A549 (cell line): ENCODE data around the gene PIR. TPM values are rescaled to one million over a fixed set of nuclear protein-coding genes. Genes with fewer than 3 reads are reported as not detected.

Experiments
- ATAC-seq, 2 experiments: fragments of 200-7000 bp in 1 of 2; fragments of >200 bp in 1 of 2; cut with Nextera tagmentation in 1 of 2; cut with Tn5 transposase in 1 of 2; 3 replicates each; pipeline versions ENCODE4 v1.8.0 to v1.9.1; 2018 to 2020; ENCODE audit warnings: mild to moderate bottlenecking in 1 of 2, moderate library complexity in 1 of 2
- CTCF ChIA-PET: fragments of 300-600 bp; sonication (Branson Sonifier 250); formaldehyde crosslinking; extraction: SDS; loops from one replicate; lab custom pipeline; 2021; ENCODE audit warnings: antibody characterized with exemption, inconsistent platforms; lab: Yijun Ruan, JAX
- POLR2A ChIA-PET: fragments of 350-600 bp; formaldehyde crosslinking; extraction: SDS; loops from one replicate; lab custom pipeline; 2021; ENCODE audit warnings: antibody characterized with exemption, inconsistent platforms; lab: Yijun Ruan, JAX
- DNase-seq, 2 experiments: peaks; one replicate each; pipeline versions ENCODE4 v3.0.0 to v3.0.0-alpha.2; 2011 to 2016; ENCODE audit warnings: low read depth in 1 of 2, low spot score in 1 of 2
- FAIRE-seq: peaks from 2 replicates; lab custom pipeline; 2011; peaks lifted over from hg19 to GRCh38; lab: Jason Lieb, UNC
- H3K27ac ChIP-seq, 2 experiments: fragments of >200 bp; sonication (Bioruptor Twin); formaldehyde crosslinking; 3 replicates each; pipeline ENCODE4 v1.5.1; 2016 to 2017
- H3K4me1 ChIP-seq: fragments of >200 bp; sonication (Bioruptor Twin); formaldehyde crosslinking; 3 replicates; pipeline ENCODE4 v1.6.1; 2016
- H3K4me2 ChIP-seq: fragments of >200 bp; sonication (Bioruptor Twin); formaldehyde crosslinking; 3 replicates; pipeline ENCODE4 v1.6.1; 2016
- H3K4me3 ChIP-seq: fragments of >200 bp; sonication (Bioruptor Twin); formaldehyde crosslinking; 3 replicates; pipeline ENCODE4 v1.5.1; 2016
- H3K9me3 ChIP-seq: fragments of >200 bp; sonication (Bioruptor Twin); formaldehyde crosslinking; 3 replicates; pipeline ENCODE4 v1.6.1; 2016
- CEBPB ChIP-seq, 2 experiments: fragments of >200 bp in 1 of 2; sonication (Bioruptor Twin) in 1 of 2; formaldehyde crosslinking in 1 of 2; IDR thresholded peaks; 2 replicates each; pipeline ENCODE4 v1.6.1; 2012 to 2016
- CHD2 ChIP-seq: fragments of 150-350 bp; IDR thresholded peaks from 2 replicates; pipeline ENCODE4 v1.6.1; 2014; ENCODE audit warnings: low read length; ENCODE audit not compliant: partially characterized antibody
- FOSB ChIP-seq: fragments of 250-450 bp; sonication (Bioruptor Pico); IDR thresholded peaks from 2 replicates; pipeline ENCODE4 v1.5.0; 2020; ENCODE audit warnings: mild to moderate bottlenecking, moderate library complexity
- FOSL2 ChIP-seq, 2 experiments: fragments of 450-650 bp in 1 of 2; fragments of >200 bp in 1 of 2; sonication (Bioruptor Twin) in 1 of 2; formaldehyde crosslinking; IDR thresholded peaks; 2 replicates each; pipeline versions ENCODE4 v1.5.0 to v1.6.1; 2016 to 2020; ENCODE audit warnings: mild to moderate bottlenecking in 1 of 2, moderate library complexity in 1 of 2
- FOXS1 ChIP-seq: fragments of 250-450 bp; sonication (Bioruptor Pico); IDR thresholded peaks from 2 replicates; pipeline ENCODE4 v1.5.0; 2020; ENCODE audit warnings: mild to moderate bottlenecking, moderate library complexity
- HEYL ChIP-seq: fragments of 250-450 bp; sonication (Bioruptor Pico); IDR thresholded peaks from 2 replicates; pipeline ENCODE4 v1.8.0; 2021; ENCODE audit warnings: mild to moderate bottlenecking, moderate library complexity
- HMGXB4 ChIP-seq: fragments of 250-450 bp; sonication (Bioruptor Pico); IDR thresholded peaks from 2 replicates; pipeline ENCODE4 v1.5.0; 2021; ENCODE audit warnings: mild to moderate bottlenecking, moderate library complexity, borderline replicate concordance
- JUN ChIP-seq, 2 experiments: fragments of >200 bp; sonication (Bioruptor Twin); formaldehyde crosslinking; IDR thresholded peaks; 2 replicates in 1 of 2; 3 replicates in 1 of 2; pipeline ENCODE4 v1.6.1; 2016 to 2017
- JUNB ChIP-seq: fragments of >200 bp; sonication (Bioruptor Twin); formaldehyde crosslinking; IDR thresholded peaks from 2 replicates; pipeline ENCODE4 v1.6.1; 2016
- MAX ChIP-seq: IDR thresholded peaks from 2 replicates; pipeline ENCODE4 v1.6.1; 2012
- MAZ ChIP-seq: fragments of 150-350 bp; IDR thresholded peaks from 2 replicates; pipeline ENCODE4 v1.6.1; 2014; ENCODE audit warnings: antibody characterized with exemption, low read depth, low read length, borderline replicate concordance
- MYC ChIP-seq: IDR thresholded peaks from 2 replicates; pipeline ENCODE4 v1.6.1; 2012; ENCODE audit warnings: mild to moderate bottlenecking, inconsistent platforms, low read length, improper control_type of control experiment, borderline replicate concordance
- RARB ChIP-seq: fragments of 250-450 bp; sonication (Bioruptor Pico); IDR thresholded peaks from 2 replicates; pipeline ENCODE4 v1.8.0; 2021; ENCODE audit warnings: mild to moderate bottlenecking, moderate library complexity
- RCOR1 ChIP-seq: fragments of 150-350 bp; IDR thresholded peaks from 2 replicates; pipeline ENCODE4 v1.6.1; 2014; ENCODE audit warnings: antibody characterized with exemption, low read length, low read depth
- SMC3 ChIP-seq: fragments of >200 bp; sonication (Bioruptor Twin); formaldehyde crosslinking; IDR thresholded peaks from 3 replicates; pipeline ENCODE4 v1.6.1; 2018; ENCODE audit warnings: inconsistent platforms
- TP53 ChIP-seq: fragments of 250-450 bp; sonication (Bioruptor Pico); IDR thresholded peaks from 2 replicates; pipeline ENCODE4 v1.5.0; 2021; ENCODE audit warnings: mild to moderate bottlenecking, moderate library complexity
- ZC3H11A ChIP-seq: fragments of 450-650 bp; IDR thresholded peaks from 2 replicates; pipeline ENCODE4 v1.6.1; 2014; ENCODE audit warnings: antibody characterized with exemption, mild to moderate bottlenecking
- ZFP36 ChIP-seq: fragments of 450-650 bp; IDR thresholded peaks from 2 replicates; pipeline ENCODE4 v1.6.1; 2014; ENCODE audit warnings: borderline replicate concordance; ENCODE audit not compliant: partially characterized antibody
- WGBS: methylation state at CpG from one replicate; pipeline ENCODE4 v1.1.6; 2017; ENCODE audit errors: missing lambda C conversion rate; 5-methylcytosine and 5-hydroxymethylcytosine counted together
- polyA plus RNA-seq, 4 experiments: library from polyadenylated mRNA; depleted of rRNA in 3 of 4; stranded (reverse); fragments of >200 nt; fragmentation: RNase III in 1 of 4; extraction: RNeasy Plus Mini Kit Qiagen cat#74134 plus additional on column Dnase treatment in 1 of 4; gene quantifications; 2 replicates in 3 of 4; 3 replicates in 1 of 4; pipeline ENCODE4 v1.2.3, GENCODE V29; 2011 to 2017
- TF ChIP-seq, protein P1 (sequence below): fragments of >200 bp; sonication (Bioruptor Twin); formaldehyde crosslinking; IDR thresholded peaks from 3 replicates; pipeline ENCODE4 v1.5.1; 2016
- TF ChIP-seq, protein P2 (sequence below): fragments of 250-450 bp; sonication (Bioruptor Pico); IDR thresholded peaks from 2 replicates; pipeline ENCODE4 v1.5.0; 2020; ENCODE audit warnings: low read depth, mild to moderate bottlenecking, moderate library complexity

PIR gene
- polyA plus RNA-seq, 2 of the 4 experiments (the other 2 are of a cell fraction) = 62.7 to 120 TPM

DNA sequence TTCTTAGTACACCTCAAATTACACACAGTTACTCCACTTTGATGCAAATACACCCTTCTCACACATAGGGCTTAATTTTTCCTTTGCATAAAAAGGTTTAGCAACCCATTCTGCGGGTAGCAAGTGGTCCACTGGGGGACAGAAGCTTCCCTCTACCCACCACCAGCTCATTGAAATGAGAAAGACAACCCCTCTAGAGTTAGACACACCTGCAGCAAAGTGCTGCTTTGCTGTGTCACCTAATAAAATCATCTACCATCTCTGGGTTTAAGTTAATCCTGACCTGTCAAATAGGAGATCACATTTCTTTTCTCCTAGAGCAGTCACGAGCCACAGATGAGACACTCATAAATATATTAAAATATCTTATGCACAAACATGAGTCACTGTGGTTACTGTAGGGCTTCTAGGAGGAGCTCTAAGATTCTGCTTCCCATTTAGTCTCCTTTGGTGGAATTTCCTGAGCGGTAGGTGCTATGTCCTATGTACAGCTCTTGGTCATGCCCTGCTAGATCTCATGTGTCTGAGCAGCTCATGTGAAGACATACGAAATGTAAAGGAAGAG is 19.4 kb upstream of the PIR start:
- Histone ChIP-seq H3K4me2 (no peak overlapping the region), H3K4me3 (no peak overlapping the region), H3K9me3 (no peaks in the 10 kb centered on the region), H3K27ac (no peak overlapping the region), H3K4me1 (no peaks in the 10 kb centered on the region)
- no peak for TF ChIP-seq TP53 (CRISPR knock-in tag)
- no peak for TF ChIP-seq CEBPB (IDR thresholded peaks at IDR 0.05)
- TF ChIP-seq MYC = no peak
- ATAC-seq = no peak
- DNase-seq = no peak
- 32% methylated on average over 4 of the region's 4 CpGs for WGBS
- FAIRE-seq = no peak
- ChIA-PET POLR2A (no interaction called here), CTCF (interaction anchor here (0.5 kb wide), 1 partner anchor 30 kb away, joined by 3 read pairs; no protein-coding TSS in a partner anchor)

DNA sequence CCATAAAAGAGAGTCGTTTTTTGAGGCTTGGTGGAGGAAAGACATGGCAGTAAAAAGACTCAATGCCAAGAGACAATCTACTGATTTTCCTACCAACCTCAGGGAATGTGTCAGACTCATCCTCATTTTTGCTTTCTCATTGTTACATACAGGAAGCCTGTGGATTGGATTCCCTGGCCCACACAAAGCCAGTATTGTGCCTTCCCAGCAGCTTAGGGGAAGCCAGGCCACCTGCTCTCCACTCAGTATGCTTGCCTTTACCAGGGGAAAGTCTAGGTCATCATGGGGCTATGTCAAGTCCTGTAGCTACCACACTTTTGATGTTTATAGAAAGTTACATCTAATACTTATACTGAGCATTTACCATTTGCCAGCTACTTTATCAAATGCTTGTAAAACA is 18.4 kb upstream of the PIR start:
- Histone ChIP-seq H3K27ac (no peak overlapping the region), H3K4me2 (no peak overlapping the region), H3K4me3 (no peak overlapping the region), H3K9me3 (no peaks in the 10 kb centered on the region), H3K4me1 (no peaks in the 10 kb centered on the region)
- FAIRE-seq (peak; percentile 56), DNase-seq (no peak), ATAC-seq (no peak)
- ChIA-PET CTCF (no interaction called here), POLR2A (no interaction called here)
- WGBS = 3% methylated on average over 1 of the region's 1 CpG
- TF ChIP-seq JUNB (no peak), RARB (CRISPR knock-in tag) (no peak), HEYL (CRISPR knock-in tag) (no peak), RCOR1 (no peak), MAX (no peak)

DNA sequence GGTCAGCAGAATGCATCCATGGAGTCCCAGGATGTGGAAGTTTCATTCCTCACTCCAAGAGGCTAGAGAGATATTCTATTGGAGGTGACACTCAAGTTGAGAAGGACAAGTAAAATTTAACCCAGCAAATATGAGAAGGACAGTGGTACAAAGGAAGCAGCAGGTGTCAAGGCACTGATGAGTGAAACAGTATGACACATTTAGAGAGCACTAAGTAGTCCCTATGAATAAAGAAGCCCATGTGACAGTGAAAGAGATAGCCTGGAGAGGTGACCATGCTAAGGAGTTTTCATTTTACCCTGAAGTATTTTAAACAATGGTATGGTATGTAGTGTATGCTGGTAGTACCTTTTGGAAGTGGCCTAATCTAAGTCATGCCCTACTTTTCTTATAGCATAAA is 16.7 kb upstream of the PIR start:
- no peak for ATAC-seq
- CTCF ChIA-PET = no interaction called here

More for the DNA sequence above, 16.7 kb upstream of the PIR start:
- TF ChIP-seq FOSL2 (IDR thresholded peaks at IDR 0.05) (no peak), FOSL2 (CRISPR knock-in tag; IDR thresholded peaks at IDR 0.05) (no peak), ZFP36 (no peak), JUN (IDR thresholded peaks at IDR 0.05) (no peak), HMGXB4 (no peak), SMC3 (no peak), FOSB (CRISPR knock-in tag) (no peak), TP53 (CRISPR knock-in tag) (no peak), CHD2 (no peak), FOXS1 (no peak), MAZ (no peak), ZC3H11A (no peak)
- TF ChIP-seq, protein P1, sequence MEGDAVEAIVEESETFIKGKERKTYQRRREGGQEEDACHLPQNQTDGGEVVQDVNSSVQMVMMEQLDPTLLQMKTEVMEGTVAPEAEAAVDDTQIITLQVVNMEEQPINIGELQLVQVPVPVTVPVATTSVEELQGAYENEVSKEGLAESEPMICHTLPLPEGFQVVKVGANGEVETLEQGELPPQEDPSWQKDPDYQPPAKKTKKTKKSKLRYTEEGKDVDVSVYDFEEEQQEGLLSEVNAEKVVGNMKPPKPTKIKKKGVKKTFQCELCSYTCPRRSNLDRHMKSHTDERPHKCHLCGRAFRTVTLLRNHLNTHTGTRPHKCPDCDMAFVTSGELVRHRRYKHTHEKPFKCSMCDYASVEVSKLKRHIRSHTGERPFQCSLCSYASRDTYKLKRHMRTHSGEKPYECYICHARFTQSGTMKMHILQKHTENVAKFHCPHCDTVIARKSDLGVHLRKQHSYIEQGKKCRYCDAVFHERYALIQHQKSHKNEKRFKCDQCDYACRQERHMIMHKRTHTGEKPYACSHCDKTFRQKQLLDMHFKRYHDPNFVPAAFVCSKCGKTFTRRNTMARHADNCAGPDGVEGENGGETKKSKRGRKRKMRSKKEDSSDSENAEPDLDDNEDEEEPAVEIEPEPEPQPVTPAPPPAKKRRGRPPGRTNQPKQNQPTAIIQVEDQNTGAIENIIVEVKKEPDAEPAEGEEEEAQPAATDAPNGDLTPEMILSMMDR = no peak
- TF ChIP-seq, protein P2, sequence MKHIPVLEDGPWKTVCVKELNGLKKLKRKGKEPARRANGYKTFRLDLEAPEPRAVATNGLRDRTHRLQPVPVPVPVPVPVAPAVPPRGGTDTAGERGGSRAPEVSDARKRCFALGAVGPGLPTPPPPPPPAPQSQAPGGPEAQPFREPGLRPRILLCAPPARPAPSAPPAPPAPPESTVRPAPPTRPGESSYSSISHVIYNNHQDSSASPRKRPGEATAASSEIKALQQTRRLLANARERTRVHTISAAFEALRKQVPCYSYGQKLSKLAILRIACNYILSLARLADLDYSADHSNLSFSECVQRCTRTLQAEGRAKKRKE = no peak
- no peak overlapping the region for H3K27ac ChIP-seq
- DNase-seq (no peak), FAIRE-seq (no peak)
- H3K9me3 ChIP-seq = no peaks in the 10 kb centered on the region
- H3K4me3 ChIP-seq = no peak overlapping the region
- POLR2A ChIA-PET = no interaction called here
- H3K4me1 ChIP-seq = no peaks in the 10 kb centered on the region
- H3K4me2 ChIP-seq = no peak overlapping the region
